Measurements from ENCODE around the gene MOB3B.
A peak's percentile ranks its signal among the peaks of the same experiment; 100 is the strongest.

Gene MOB3B

DNA sequence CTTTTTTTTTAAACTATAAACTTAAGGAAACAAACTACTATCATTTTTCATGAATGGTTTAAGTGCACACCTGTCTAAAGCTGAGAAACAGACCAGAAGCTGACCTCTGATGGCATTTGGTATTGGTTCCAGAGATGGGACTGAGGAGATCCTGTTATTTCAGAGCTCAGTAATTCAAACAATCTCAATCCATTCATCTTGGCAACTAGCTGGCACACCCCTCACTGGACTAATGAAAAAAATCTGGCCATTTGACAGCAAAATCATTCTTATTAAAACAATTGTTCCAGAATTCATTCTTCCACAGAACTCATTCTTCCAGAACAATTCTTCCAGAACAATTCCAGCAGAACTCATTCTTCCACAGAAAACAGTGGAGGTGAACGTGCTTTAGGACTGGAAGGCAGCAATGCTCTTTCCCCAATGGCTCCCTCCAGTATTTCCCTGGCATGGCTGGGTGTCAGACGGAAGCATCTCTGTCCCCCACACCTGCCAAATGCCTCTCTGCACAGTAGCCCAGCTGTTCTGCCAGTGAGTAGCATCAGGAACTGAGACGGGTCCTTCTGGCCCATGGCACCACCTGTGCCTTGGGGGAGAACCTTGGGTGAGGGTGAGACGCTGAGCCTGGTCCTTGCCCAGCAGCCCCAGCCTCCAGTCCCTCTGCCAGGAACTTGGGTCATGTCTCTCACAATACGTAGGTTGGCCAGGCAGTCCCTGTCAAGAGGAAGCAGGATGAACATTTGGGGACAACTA is 145.2 kb downstream of the MOB3B start:
- H3F3A ChIP-seq (ENCODE audit: control insufficient read depth, insufficient read depth) = no peaks in the 10 kb centered on the region
- H3K79me2 ChIP-seq (ENCODE audit: control insufficient read depth, low read length) = no peaks in the 10 kb centered on the region
- H3K36me3 ChIP-seq (ENCODE audit: control insufficient read depth, low read length) = no peaks in the 10 kb centered on the region
- no peak overlapping the region for H3K27ac ChIP-seq (ENCODE audit: low read depth, low read length)
- H4K20me1 ChIP-seq (ENCODE audit: control insufficient read depth, insufficient read depth, low read depth, low read length) = no peaks in the 10 kb centered on the region
- H3K4me1 ChIP-seq (ENCODE audit: control insufficient read depth, low read length) = peaks cover 62% of the 10 kb centered on the region
- H3K9me2 ChIP-seq (replicated peaks; ENCODE audit: control insufficient read depth, low read length) = no peaks in the 10 kb centered on the region
- no peaks in the 10 kb centered on the region for H3K9me3 ChIP-seq (ENCODE audit: control insufficient read depth, insufficient read depth, low read length)
- no peak for TF ChIP-seq CTCF (IDR thresholded peaks at IDR 0.05; ENCODE audit: low read depth, low read length, poor library complexity, severe bottlenecking)
- TF ChIP-seq EZH2phosphoT487 (IDR thresholded peaks at IDR 0.05; ENCODE audit: borderline replicate concordance, low read length) = no peak
- no peak overlapping the region for H3K4me3 ChIP-seq (ENCODE audit: low read length)
- peak overlapping the region; percentile 56 for H3K4me2 ChIP-seq (ENCODE audit: low read length)
- H3K27me3 ChIP-seq (ENCODE audit: control insufficient read depth, low read length) = peaks cover 18% of the 10 kb centered on the region

DNA sequence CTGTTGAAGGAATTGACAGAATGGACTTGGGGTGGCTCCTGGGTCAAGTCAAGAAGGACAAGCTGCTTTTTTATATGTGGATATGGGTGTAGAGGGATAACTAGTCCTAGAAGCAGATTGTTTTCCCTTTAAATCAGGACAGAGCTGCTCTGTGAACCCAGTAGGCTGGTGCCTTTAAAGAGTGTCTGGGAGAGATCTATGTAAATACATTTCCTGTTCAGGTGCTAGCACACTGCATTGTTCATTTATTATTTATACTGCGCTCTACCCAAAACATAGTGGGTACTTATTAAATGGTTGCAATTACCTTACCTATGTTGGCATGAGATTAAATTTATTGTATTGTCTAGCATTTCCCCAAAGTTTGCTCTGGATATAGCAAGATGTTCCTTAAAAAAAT is 146.1 kb downstream of the MOB3B start:
- Histone ChIP-seq H3K9me2 (replicated peaks; ENCODE audit: control insufficient read depth, low read length) (no peaks in the 10 kb centered on the region), H3K27me3 (ENCODE audit: control insufficient read depth, low read length) (peaks cover 18% of the 10 kb centered on the region), H3K4me2 (ENCODE audit: low read length) (peak overlapping the region; percentile 56), H3K4me3 (ENCODE audit: low read length) (peak overlapping the region; percentile 35; the same call in 1 of the 2 replicates), H3K36me3 (ENCODE audit: control insufficient read depth, low read length) (no peaks in the 10 kb centered on the region), H4K20me1 (ENCODE audit: control insufficient read depth, insufficient read depth, low read depth, low read length) (no peaks in the 10 kb centered on the region), H3F3A (ENCODE audit: control insufficient read depth, insufficient read depth) (no peaks in the 10 kb centered on the region), H3K9me3 (ENCODE audit: control insufficient read depth, insufficient read depth, low read length) (no peaks in the 10 kb centered on the region), H3K79me2 (ENCODE audit: control insufficient read depth, low read length) (no peaks in the 10 kb centered on the region), H3K4me1 (ENCODE audit: control insufficient read depth, low read length) (peaks cover 71% of the 10 kb centered on the region), H3K27ac (ENCODE audit: low read depth, low read length) (no peak overlapping the region)
- TF ChIP-seq CTCF (IDR thresholded peaks at IDR 0.05; ENCODE audit: low read depth, low read length, poor library complexity, severe bottlenecking) = no peak
- no peak for TF ChIP-seq EZH2phosphoT487 (IDR thresholded peaks at IDR 0.05; ENCODE audit: borderline replicate concordance, low read length)

- Histone ChIP-seq H3K27ac (ENCODE audit: low read depth, low read length) (no peak overlapping the region), H3K4me3 (ENCODE audit: low read length) (peak overlapping the region; percentile 35; the same call in 1 of the 2 replicates), H3K9me2 (replicated peaks; ENCODE audit: control insufficient read depth, low read length) (no peaks in the 10 kb centered on the region), H3F3A (ENCODE audit: control insufficient read depth, insufficient read depth) (no peaks in the 10 kb centered on the region), H3K9me3 (ENCODE audit: control insufficient read depth, insufficient read depth, low read length) (no peaks in the 10 kb centered on the region), H3K79me2 (ENCODE audit: control insufficient read depth, low read length) (no peaks in the 10 kb centered on the region), H4K20me1 (ENCODE audit: control insufficient read depth, insufficient read depth, low read depth, low read length) (no peaks in the 10 kb centered on the region), H3K4me1 (ENCODE audit: control insufficient read depth, low read length) (peaks cover 76% of the 10 kb centered on the region), H3K36me3 (ENCODE audit: control insufficient read depth, low read length) (no peaks in the 10 kb centered on the region), H3K27me3 (ENCODE audit: control insufficient read depth, low read length) (peaks cover 18% of the 10 kb centered on the region), H3K4me2 (ENCODE audit: low read length) (peak overlapping the region; percentile 56)
- TF ChIP-seq CTCF (IDR thresholded peaks at IDR 0.05; ENCODE audit: low read depth, low read length, poor library complexity, severe bottlenecking) (no peak), EZH2phosphoT487 (IDR thresholded peaks at IDR 0.05; ENCODE audit: borderline replicate concordance, low read length) (no peak)
These were observed 146.6 kb downstream of the MOB3B start for GRCh38 chr9:27382975-27383374.
